GF-D8 (cell line): ENCODE data around the gene TBL1XR1.
"Not testable (repeated sequence)": the region's sequence is repeated elsewhere in the genome, so short reads cannot be mapped to it uniquely, and the experiment has no call there.

Source experiments
- DNase-seq: peaks from one replicate; lab custom pipeline; 2025; lab: John Stamatoyannopoulos, UW

The TBL1XR1 gene

GRCh38 chr3:177141899-177142646 is 55.2 kb downstream of the TBL1XR1 start:
- DNase-seq = no peak

- DNase-seq = no peak
These were observed 55.8 kb downstream of the TBL1XR1 start for GRCh38 chr3:177141471-177141870.

- not testable (repeated sequence) for DNase-seq
These were observed 58.1 kb downstream of the TBL1XR1 start for GRCh38 chr3:177139220-177139619.

GRCh38 chr3:177137774-177138705 is 59.2 kb downstream of the TBL1XR1 start:
- no peak for DNase-seq

GRCh38 chr3:177136741-177137140 is 60.5 kb downstream of the TBL1XR1 start:
- DNase-seq = no peak

GRCh38 chr3:177135841-177136492 is 61.3 kb downstream of the TBL1XR1 start:
- no peak for DNase-seq

- no peak for DNase-seq
These were observed 62.5 kb downstream of the TBL1XR1 start for GRCh38 chr3:177134816-177135210.

GRCh38 chr3:177133860-177134815 is 63.1 kb downstream of the TBL1XR1 start:
- no peak for DNase-seq

- no peak for DNase-seq
These were observed 65.2 kb downstream of the TBL1XR1 start for GRCh38 chr3:177131927-177132636.

- no peak for DNase-seq
These were observed 70.3 kb downstream of the TBL1XR1 start for GRCh38 chr3:177127008-177127407.

GRCh38 chr3:177126015-177126773 is 71.1 kb downstream of the TBL1XR1 start:
- no peak for DNase-seq

GRCh38 chr3:177124882-177125281 is 72.4 kb downstream of the TBL1XR1 start:
- no peak for DNase-seq

- no peak for DNase-seq
These were observed 73.5 kb downstream of the TBL1XR1 start for GRCh38 chr3:177123822-177124221.

GRCh38 chr3:177122183-177122856 is 75.0 kb downstream of the TBL1XR1 start:
- no peak for DNase-seq

- DNase-seq = no peak
These were observed 77.5 kb downstream of the TBL1XR1 start for GRCh38 chr3:177119829-177120228.

GRCh38 chr3:177114253-177114652 is 83.0 kb downstream of the TBL1XR1 start:
- no peak for DNase-seq

GRCh38 chr3:177111541-177111949 is 85.7 kb downstream of the TBL1XR1 start:
- no peak for DNase-seq

GRCh38 chr3:177110895-177111294 is 86.4 kb downstream of the TBL1XR1 start:
- no peak for DNase-seq

- no peak for DNase-seq
These were observed 86.9 kb downstream of the TBL1XR1 start for GRCh38 chr3:177110386-177110785.
